H1 (cell line): Measurements from ENCODE around the gene LCOR. TPM values are rescaled to one million over a fixed set of nuclear protein-coding genes. Genes with fewer than 3 reads are reported as not detected.

Experiments used
- CTCF ChIA-PET: fragments of 300-600 bp; sonication (Branson Sonifier 250); formaldehyde crosslinking; loops from one replicate; lab custom pipeline; 2021; ENCODE audit not compliant: partially characterized antibody; lab: Charles Lee
- POLR2A ChIA-PET: fragments of 300-600 bp; sonication (Branson Sonifier 250); formaldehyde crosslinking; loops from one replicate; lab custom pipeline; 2021; ENCODE audit warnings: inconsistent platforms; ENCODE audit not compliant: partially characterized antibody; lab: Charles Lee
- DNase-seq, 2 experiments: peaks; one replicate each; pipeline versions ENCODE4 v3.0.0 to v3.0.0-alpha.2; 2010 to 2022; ENCODE audit warnings: low spot score in 2 of 2, low read depth in 1 of 2, mixed read lengths in 1 of 2
- FAIRE-seq: peaks from 2 replicates; lab custom pipeline; 2011; peaks lifted over from hg19 to GRCh38; lab: Jason Lieb, UNC
- H2AFZ ChIP-seq: 2 replicates; pipeline ENCODE4 v1.8.1; 2012; ENCODE audit warnings: low read length, inconsistent platforms
- H2AK5ac ChIP-seq: 2 replicates; pipeline ENCODE4 v1.6.1; 2013; ENCODE audit warnings: low read depth, low read length
- H2BK120ac ChIP-seq: replicated peaks from 2 replicates; pipeline ENCODE3; 2013; ENCODE audit warnings: low read depth, low read length, inconsistent platforms
- H2BK12ac ChIP-seq: 2 replicates; pipeline ENCODE4 v1.6.1; 2013; ENCODE audit warnings: low read depth, low read length
- H2BK15ac ChIP-seq: 2 replicates; pipeline ENCODE4 v1.6.1; 2013; ENCODE audit warnings: low read length
- H2BK20ac ChIP-seq: 2 replicates; pipeline ENCODE4 v1.6.1; 2013; ENCODE audit warnings: low read length
- H2BK5ac ChIP-seq: 2 replicates; pipeline ENCODE4 v1.6.1; 2013; ENCODE audit warnings: low read depth, low read length
- H3K14ac ChIP-seq: 2 replicates; pipeline ENCODE4 v1.6.1; 2013; ENCODE audit warnings: inconsistent platforms; ENCODE audit not compliant: insufficient read length
- H3K18ac ChIP-seq: 2 replicates; pipeline ENCODE4 v1.6.1; 2013; ENCODE audit warnings: low read length; ENCODE audit errors: extremely low read depth
- H3K23ac ChIP-seq: 2 replicates; pipeline ENCODE4 v1.6.1; 2013; ENCODE audit warnings: inconsistent platforms; ENCODE audit not compliant: insufficient read length
- H3K23me2 ChIP-seq: 2 replicates; pipeline ENCODE4 v1.6.1; 2013; ENCODE audit warnings: low read depth, low read length
- H3K27ac ChIP-seq: 2 replicates; pipeline ENCODE4 v1.6.1; 2011; ENCODE audit warnings: low read depth, low read length, inconsistent platforms
- H3K27me3 ChIP-seq, 4 experiments: replicated peaks in 1 of 4; 1 replicate in 1 of 4; 2 replicates in 3 of 4; pipeline versions ENCODE4 v1.6.1 to v1.8.1; 2011 to 2013; ENCODE audit warnings: low read length in 3 of 4, mild to moderate bottlenecking in 3 of 4, inconsistent platforms in 2 of 4, mixed read lengths in 2 of 4, moderate library complexity in 1 of 4; ENCODE audit not compliant: control insufficient read depth in 3 of 4, insufficient read depth in 3 of 4; ENCODE audit errors: extremely low read depth in 1 of 4
- H3K36me3 ChIP-seq, 4 experiments: 2 replicates each; pipeline versions ENCODE4 v1.6.1 to v1.8.1; 2011 to 2013; ENCODE audit warnings: mild to moderate bottlenecking in 4 of 4, low read length in 3 of 4, moderate library complexity in 2 of 4, control low read depth in 1 of 4, inconsistent platforms in 1 of 4; ENCODE audit not compliant: insufficient read depth in 4 of 4, control insufficient read depth in 2 of 4
- H3K4ac ChIP-seq: replicated peaks from 2 replicates; pipeline ENCODE3; 2013; ENCODE audit warnings: low read length, low read depth, mixed read lengths, inconsistent platforms; ENCODE audit not compliant: insufficient read length
- H3K4me1 ChIP-seq, 4 experiments: replicated peaks in 1 of 4; 1 replicate in 1 of 4; 2 replicates in 3 of 4; pipeline versions ENCODE4 v1.6.1 to v1.8.1; 2011 to 2013; ENCODE audit warnings: low read length in 3 of 4, inconsistent platforms in 2 of 4, mixed read lengths in 1 of 4; ENCODE audit not compliant: insufficient read depth in 4 of 4, control insufficient read depth in 3 of 4
- H3K4me2 ChIP-seq, 2 experiments: 2 replicates each; pipeline versions ENCODE4 v1.6.1 to v1.8.1; 2011 to 2013; ENCODE audit warnings: low read depth in 2 of 2, low read length in 2 of 2, control low read depth in 1 of 2, inconsistent platforms in 1 of 2, mild to moderate bottlenecking in 1 of 2; ENCODE audit not compliant: insufficient read depth in 1 of 2
- H3K4me3 ChIP-seq, 4 experiments: fragments of 200-600, 300-600 bp in 1 of 4; sonication (generic), shearing (Covaris generic), sonication (Bioruptor Twin) in 1 of 4; 2 replicates each; pipeline versions ENCODE4 v1.5.1 to v1.8.1; 2011 to 2016; ENCODE audit warnings: low read length in 4 of 4, low read depth in 3 of 4, control low read depth in 2 of 4, inconsistent platforms in 2 of 4, mild to moderate bottlenecking in 2 of 4, mixed read lengths in 1 of 4, moderate library complexity in 1 of 4; ENCODE audit not compliant: insufficient read depth in 2 of 4; ENCODE audit errors: extremely low read depth in 1 of 4
- H3K56ac ChIP-seq: replicated peaks from 2 replicates; pipeline ENCODE3; 2013; ENCODE audit warnings: low read depth, mild to moderate bottlenecking, mixed read lengths, low read length, inconsistent platforms; ENCODE audit not compliant: insufficient read length
- H3K79me1 ChIP-seq: 2 replicates; pipeline ENCODE4 v1.6.1; 2013; ENCODE audit warnings: low read depth, low read length, control low read depth
- H3K79me2 ChIP-seq, 2 experiments: 2 replicates each; pipeline versions ENCODE4 v1.6.1 to v1.8.1; 2012 to 2013; ENCODE audit warnings: low read length in 2 of 2, mild to moderate bottlenecking in 2 of 2, inconsistent platforms in 1 of 2; ENCODE audit not compliant: insufficient read depth in 2 of 2, control insufficient read depth in 1 of 2
- H3K9ac ChIP-seq, 4 experiments: replicated peaks in 1 of 4; 1 replicate in 1 of 4; 2 replicates in 3 of 4; pipeline versions ENCODE4 v1.6.1 to v1.8.1; 2011 to 2013; ENCODE audit warnings: low read depth in 3 of 4, low read length in 3 of 4, control low read depth in 2 of 4, mild to moderate bottlenecking in 2 of 4, moderate library complexity in 2 of 4, inconsistent platforms in 1 of 4; ENCODE audit errors: extremely low read depth in 1 of 4
- H3K9me3 ChIP-seq, 2 experiments: 2 replicates each; pipeline versions ENCODE4 v1.6.1 to v1.8.1; 2012 to 2013; ENCODE audit warnings: mild to moderate bottlenecking in 2 of 2, moderate library complexity in 2 of 2, control low read depth in 1 of 2, inconsistent platforms in 1 of 2, low read depth in 1 of 2, low read length in 1 of 2, mixed read lengths in 1 of 2; ENCODE audit not compliant: insufficient read depth in 2 of 2
- H4K20me1 ChIP-seq, 2 experiments: replicated peaks in 1 of 2; 2 replicates each; pipeline versions ENCODE3 to v1.8.1; 2011 to 2013; ENCODE audit warnings: inconsistent platforms in 2 of 2, low read length in 2 of 2, mild to moderate bottlenecking in 1 of 2; ENCODE audit not compliant: insufficient read depth in 2 of 2, control insufficient read depth in 1 of 2
- H4K5ac ChIP-seq: 2 replicates; pipeline ENCODE4 v1.6.1; 2013; ENCODE audit warnings: low read length, low read depth, mixed read lengths, inconsistent platforms; ENCODE audit not compliant: insufficient read length
- H4K8ac ChIP-seq: 2 replicates; pipeline ENCODE4 v1.8.0; 2013; ENCODE audit warnings: mild to moderate bottlenecking, moderate library complexity, low read length, inconsistent platforms; ENCODE audit not compliant: insufficient read depth; ENCODE audit errors: extremely low read depth
- H4K91ac ChIP-seq: replicated peaks from 2 replicates; pipeline ENCODE3; 2013; ENCODE audit warnings: low read length, mixed read lengths, inconsistent platforms; ENCODE audit not compliant: insufficient read length
- CEBPB ChIP-seq: IDR thresholded peaks from 2 replicates; pipeline ENCODE4 v1.6.1; 2012; ENCODE audit warnings: low read depth, low read length
- CHD1 ChIP-seq: IDR thresholded peaks from 2 replicates; pipeline ENCODE4 v1.6.1; 2012; ENCODE audit warnings: low read depth, low read length, improper control_type of control experiment
- HDAC6 ChIP-seq: IDR thresholded peaks from one replicate; pipeline ENCODE4 v1.7.1; 2012; ENCODE audit warnings: low read depth, mild to moderate bottlenecking, inconsistent platforms, low read length, moderate library complexity
- JUN ChIP-seq: IDR thresholded peaks from 2 replicates; pipeline ENCODE4 v1.6.1; 2011; ENCODE audit warnings: low read depth, mild to moderate bottlenecking, improper control_type of control experiment, low read length
- KDM5A ChIP-seq: fragments of 200-600 bp; IDR thresholded peaks from 2 replicates; pipeline ENCODE4 v1.7.1; 2012; ENCODE audit warnings: mild to moderate bottlenecking, low read length, inconsistent platforms, mixed read lengths
- NRF1 ChIP-seq: IDR thresholded peaks from 2 replicates; pipeline ENCODE4 v1.6.1; 2011; ENCODE audit warnings: mild to moderate bottlenecking, low read depth, low read length, improper control_type of control experiment
- RBBP5 ChIP-seq: IDR thresholded peaks from 2 replicates; pipeline ENCODE4 v1.7.1; 2012; ENCODE audit warnings: low read depth, mild to moderate bottlenecking, inconsistent platforms, low read length, moderate library complexity, borderline replicate concordance
- RNF2 ChIP-seq: fragments of 200-900, 300-1000 bp; sonication (generic); IDR thresholded peaks from 2 replicates; pipeline ENCODE4 v1.7.1; 2016; ENCODE audit warnings: borderline replicate concordance, low read depth, mild to moderate bottlenecking, antibody characterized with exemption, low read length; ENCODE audit not compliant: poor library complexity, severe bottlenecking; ENCODE audit errors: missing control alignments
- SP1 ChIP-seq: IDR thresholded peaks from 2 replicates; pipeline ENCODE4 v1.6.1; 2011; ENCODE audit warnings: low read depth, low read length
- SP2 ChIP-seq: IDR thresholded peaks from 2 replicates; pipeline ENCODE4 v1.6.1; 2012; ENCODE audit warnings: mild to moderate bottlenecking, low read length, inconsistent platforms
- TAF7 ChIP-seq: optimal IDR thresholded peaks from 2 replicates; pipeline ENCODE3; 2011; ENCODE audit warnings: low read depth, mild to moderate bottlenecking, inconsistent platforms, low read length, moderate library complexity, borderline replicate concordance
- WGBS, 2 experiments: shearing (Covaris generic) in 1 of 2; methylation state at CpG; one replicate each; pipeline versions ENCODE4 v1.1.6 to v1.1.7; 2013 to 2015; ENCODE audit warnings: low lambda C conversion rate in 2 of 2, mixed read lengths in 2 of 2, inconsistent platforms in 1 of 2, low coverage in 1 of 2, missing lambda C conversion rate in 1 of 2; ENCODE audit not compliant: insufficient replicate concordance in 2 of 2, insufficient coverage in 1 of 2, insufficient read length in 1 of 2; ENCODE audit errors: extremely low coverage in 1 of 2, missing lambda C conversion rate in 1 of 2; 5-methylcytosine and 5-hydroxymethylcytosine counted together
- polyA plus RNA-seq, 7 experiments: library from polyadenylated mRNA; depleted of rRNA in 3 of 7; stranded (reverse) in 5 of 7; unstranded in 2 of 7; fragments of >200 nt in 5 of 7; fragments of 200-250 nt in 2 of 7; gene quantifications; 1 replicate in 5 of 7; 2 replicates in 1 of 7; 4 replicates in 1 of 7; pipeline versions ENCODE4 v1.2.1 to v1.2.3, GENCODE V29; 2011 to 2013; ENCODE audit warnings: missing spikeins in 2 of 7, mixed read lengths in 2 of 7
- total RNA-seq: library from RNA; stranded (reverse); fragmentation: NEBNext Ultra II Directional; extraction: Animal tissue kit (Norgen Biotek cat#: 25700); gene quantifications from 2 replicates; pipeline ENCODE4 v1.2.1, GENCODE V29; 2021

LCOR gene
- total and polyA plus RNA-seq, 2 of the 8 experiments (the other 6 are each of a cell fraction or from before 2014, with no cell fraction given): 4.7 to 25.5 TPM

- Histone ChIP-seq H3K14ac (no peak overlapping the region), H4K91ac (no peak overlapping the region), H2AK5ac (no peak overlapping the region), H4K5ac (no peak overlapping the region), H3K79me1 (peaks cover 4% of the 10 kb centered on the region), H4K8ac (no peak overlapping the region), H2BK120ac (no peak overlapping the region), H3K9ac (no peak overlapping the region), H2BK15ac (no peak overlapping the region), H3K79me2 (peaks cover 0 to 86% of the 10 kb centered on the region in 2 experiments; a peak in 3 of 4 replicates), H2AFZ (no peak overlapping the region), H2BK20ac (no peak overlapping the region), H3K27me3 (no peaks in the 10 kb centered on the region), H3K36me3 (no peaks in the 10 kb centered on the region), H4K20me1 (peaks cover 2 to 3% of the 10 kb centered on the region in 2 experiments), H3K9me3 (no peaks in the 10 kb centered on the region), H3K23me2 (no peaks in the 10 kb centered on the region), H3K18ac (no peak overlapping the region), H3K56ac (no peak overlapping the region), H3K27ac (no peak overlapping the region), H3K4me3 (no peak overlapping the region), H2BK12ac (no peak overlapping the region), H2BK5ac (no peak overlapping the region), H3K4me1 (no peaks in the 10 kb centered on the region), H3K4me2 (no peak overlapping the region), H3K4ac (no peak overlapping the region), H3K23ac (no peak overlapping the region)
- DNase-seq: no peak
- FAIRE-seq: no peak
- TF ChIP-seq KDM5A: no peak
- no peak for TF ChIP-seq JUN
- no peak for TF ChIP-seq HDAC6
- TF ChIP-seq CEBPB: no peak
- TF ChIP-seq CHD1: no peak
- no peak for TF ChIP-seq SP2
- no peak for TF ChIP-seq SP1
- no peak for TF ChIP-seq TAF7
- TF ChIP-seq RBBP5: no peak
- TF ChIP-seq NRF1: no peak
- TF ChIP-seq RNF2: no peak
- CTCF ChIA-PET: no interaction called here
- POLR2A ChIA-PET: no interaction called here
- WGBS, 2 experiments: 92% methylated on average over 2 of the region's 2 CpGs; no CpG with 5 or more reads in 1 of the 2 experiments
Observed at GRCh38 chr10:96880575-96880974, 48.5 kb downstream of the LCOR start.
